ENCODE results near the gene TCHH.
"Not testable (repeated sequence)": the region's sequence is repeated elsewhere in the genome, so short reads cannot be mapped to it uniquely, and the experiment has no call there.

TCHH gene, protein sequence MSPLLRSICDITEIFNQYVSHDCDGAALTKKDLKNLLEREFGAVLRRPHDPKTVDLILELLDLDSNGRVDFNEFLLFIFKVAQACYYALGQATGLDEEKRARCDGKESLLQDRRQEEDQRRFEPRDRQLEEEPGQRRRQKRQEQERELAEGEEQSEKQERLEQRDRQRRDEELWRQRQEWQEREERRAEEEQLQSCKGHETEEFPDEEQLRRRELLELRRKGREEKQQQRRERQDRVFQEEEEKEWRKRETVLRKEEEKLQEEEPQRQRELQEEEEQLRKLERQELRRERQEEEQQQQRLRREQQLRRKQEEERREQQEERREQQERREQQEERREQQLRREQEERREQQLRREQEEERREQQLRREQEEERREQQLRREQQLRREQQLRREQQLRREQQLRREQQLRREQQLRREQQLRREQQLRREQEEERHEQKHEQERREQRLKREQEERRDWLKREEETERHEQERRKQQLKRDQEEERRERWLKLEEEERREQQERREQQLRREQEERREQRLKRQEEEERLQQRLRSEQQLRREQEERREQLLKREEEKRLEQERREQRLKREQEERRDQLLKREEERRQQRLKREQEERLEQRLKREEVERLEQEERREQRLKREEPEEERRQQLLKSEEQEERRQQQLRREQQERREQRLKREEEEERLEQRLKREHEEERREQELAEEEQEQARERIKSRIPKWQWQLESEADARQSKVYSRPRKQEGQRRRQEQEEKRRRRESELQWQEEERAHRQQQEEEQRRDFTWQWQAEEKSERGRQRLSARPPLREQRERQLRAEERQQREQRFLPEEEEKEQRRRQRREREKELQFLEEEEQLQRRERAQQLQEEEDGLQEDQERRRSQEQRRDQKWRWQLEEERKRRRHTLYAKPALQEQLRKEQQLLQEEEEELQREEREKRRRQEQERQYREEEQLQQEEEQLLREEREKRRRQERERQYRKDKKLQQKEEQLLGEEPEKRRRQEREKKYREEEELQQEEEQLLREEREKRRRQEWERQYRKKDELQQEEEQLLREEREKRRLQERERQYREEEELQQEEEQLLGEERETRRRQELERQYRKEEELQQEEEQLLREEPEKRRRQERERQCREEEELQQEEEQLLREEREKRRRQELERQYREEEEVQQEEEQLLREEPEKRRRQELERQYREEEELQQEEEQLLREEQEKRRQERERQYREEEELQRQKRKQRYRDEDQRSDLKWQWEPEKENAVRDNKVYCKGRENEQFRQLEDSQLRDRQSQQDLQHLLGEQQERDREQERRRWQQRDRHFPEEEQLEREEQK (N-terminal part only)

DNA sequence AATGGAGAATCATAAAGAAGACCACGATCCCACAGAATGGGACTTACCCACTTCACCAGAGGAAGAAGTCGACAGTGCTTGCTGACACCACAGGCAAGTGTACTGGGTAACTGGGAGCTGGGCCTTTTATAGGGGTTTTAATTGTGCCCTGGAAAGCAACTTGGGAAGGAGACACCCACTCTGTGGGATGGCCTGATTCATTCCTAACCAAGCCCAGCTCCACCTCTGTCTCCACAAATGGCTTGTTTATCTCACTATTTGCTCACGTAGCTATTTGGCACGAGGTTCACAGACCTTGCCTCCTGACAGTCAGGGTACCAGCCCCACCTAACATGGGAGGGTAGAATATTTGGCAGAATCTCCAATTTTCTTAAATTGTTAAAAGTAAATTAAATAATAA, at the start of gene TCHH:
Gene TCHH (minus strand): TSS at position 101 of the 400 bp plus-strand sequence. CDS start 1,364 bp downstream, outside the sequence.
- no peak for DNase-seq (ENCODE audit: low read depth in 2 of 2)

GRCh38 chr1:152164517-152165136, 49.4 kb upstream of the TCHH start:
- no peak for DNase-seq (ENCODE audit: low read depth in 2 of 2)

DNA sequence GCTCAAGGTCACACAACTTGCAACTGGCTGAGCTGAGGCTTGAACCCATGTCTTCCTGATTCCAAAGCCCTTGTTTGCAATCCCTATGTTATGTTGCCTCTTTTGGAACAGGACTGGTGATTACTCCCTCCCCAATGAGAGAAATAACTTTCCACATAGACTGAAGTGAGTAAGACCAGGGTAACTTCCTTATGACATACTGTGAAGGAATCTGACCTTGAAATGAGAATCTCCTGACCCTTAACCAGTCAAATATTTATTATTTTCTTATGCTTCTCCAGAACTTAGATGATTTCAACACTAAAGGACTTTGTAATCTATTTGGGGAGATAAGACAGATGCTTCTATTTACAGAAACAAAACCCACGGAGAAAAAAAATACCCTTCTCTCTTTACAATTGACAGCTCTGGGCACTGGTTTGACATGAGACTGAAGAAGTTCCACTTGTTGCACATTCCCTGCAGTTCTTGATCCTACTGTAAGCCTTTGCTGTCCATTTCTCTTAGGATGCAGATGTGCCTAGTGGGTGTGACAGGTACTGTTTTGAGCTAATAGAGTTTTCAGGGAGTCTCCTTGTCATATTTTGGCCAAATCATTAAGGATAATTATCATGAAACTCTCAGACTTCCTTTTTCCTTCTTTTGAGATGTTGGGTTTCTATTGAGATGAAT, 47.7 kb upstream of the TCHH start:
- no peak for DNase-seq (ENCODE audit: low read depth in 2 of 2)

- no peak for DNase-seq (ENCODE audit: low read depth in 2 of 2)
Observed at GRCh38 chr1:152160576-152160975, 45.3 kb upstream of the TCHH start.

DNA sequence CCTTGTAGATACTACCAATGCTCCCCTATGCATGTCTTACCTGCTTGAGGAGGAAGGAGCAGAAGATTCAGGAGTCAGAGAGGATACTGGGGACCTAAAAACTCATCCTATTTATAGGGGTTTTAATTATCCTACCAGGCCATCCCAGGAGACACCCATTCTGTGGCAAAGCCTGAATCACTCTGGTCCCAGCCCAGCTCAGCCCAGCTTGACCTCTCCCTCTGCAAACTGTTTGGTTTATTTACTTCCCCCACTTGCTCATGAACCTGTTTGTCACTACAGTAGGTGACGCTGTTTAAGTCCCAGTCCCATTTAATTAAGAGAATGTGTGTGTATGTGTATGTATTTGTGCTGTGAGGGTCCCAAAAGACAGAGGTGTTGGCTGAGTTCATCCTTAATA, 43.9 kb upstream of the TCHH start, which contains the start of gene RPTN:
Gene RPTN (minus strand): TSS at position 85 of the 400 bp plus-strand sequence. CDS start 1,339 bp downstream, outside the sequence.
- no peak for DNase-seq (ENCODE audit: low read depth in 2 of 2)

DNA sequence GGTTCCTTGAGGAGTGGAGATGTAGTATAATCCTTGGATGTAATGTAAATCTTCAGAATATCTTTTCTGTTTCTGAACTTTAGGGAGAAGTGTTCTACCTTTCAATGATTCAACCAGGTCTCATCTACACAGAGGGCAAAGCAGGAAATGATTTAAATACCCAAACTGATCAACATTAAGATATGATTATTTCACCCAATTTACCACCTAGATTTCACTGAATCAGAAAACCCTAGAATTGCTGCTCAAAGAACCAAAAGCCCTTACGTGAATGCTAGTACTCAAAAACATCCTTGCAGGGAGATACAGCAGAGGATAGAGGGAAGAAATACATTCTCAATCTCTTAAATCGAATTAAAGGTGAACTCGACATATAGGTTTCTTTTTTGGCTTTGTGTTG, 38.8 kb upstream of the TCHH start:
- no peak for DNase-seq (ENCODE audit: low read depth in 2 of 2)

DNA sequence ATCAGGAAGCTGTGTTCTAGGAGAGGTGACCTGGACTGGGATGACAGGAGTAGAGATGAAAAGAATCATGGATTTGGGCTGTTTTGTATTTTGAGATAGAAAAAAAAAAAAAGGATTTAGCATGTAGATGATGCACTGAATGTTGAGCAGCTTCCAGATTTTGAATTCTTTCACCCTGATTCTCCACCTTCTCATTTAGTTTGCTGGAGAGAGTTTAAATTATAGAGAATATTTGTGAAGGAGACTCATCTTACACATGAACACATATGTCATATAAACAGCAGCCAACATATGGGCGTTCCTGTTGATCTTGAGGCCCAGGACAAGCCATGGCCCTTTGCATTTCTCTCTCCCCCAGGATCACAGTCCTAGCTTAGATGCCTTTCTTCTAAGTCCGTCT, 36.4 kb upstream of the TCHH start:
- no peak for DNase-seq (ENCODE audit: low read depth in 2 of 2)

DNA sequence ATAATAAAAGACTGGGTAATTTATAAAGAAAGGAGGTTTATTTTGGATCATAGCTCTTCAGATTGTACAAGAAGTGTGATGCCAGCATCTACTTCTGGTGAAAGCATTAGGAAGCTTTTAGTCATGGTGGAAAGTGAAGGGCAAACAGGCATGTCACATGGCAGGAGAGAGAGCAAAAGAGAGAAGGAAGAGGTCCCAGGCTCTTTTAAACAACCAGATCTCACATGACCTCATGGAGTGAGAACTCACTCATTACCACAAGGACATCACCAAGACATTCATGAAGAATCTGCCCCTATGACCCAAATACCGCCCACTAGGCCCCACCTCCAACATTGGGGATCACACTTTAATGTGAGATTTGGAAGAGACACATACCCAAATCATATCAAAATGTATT, 33.7 kb upstream of the TCHH start:
- no peak for DNase-seq (ENCODE audit: low read depth in 2 of 2)

DNA sequence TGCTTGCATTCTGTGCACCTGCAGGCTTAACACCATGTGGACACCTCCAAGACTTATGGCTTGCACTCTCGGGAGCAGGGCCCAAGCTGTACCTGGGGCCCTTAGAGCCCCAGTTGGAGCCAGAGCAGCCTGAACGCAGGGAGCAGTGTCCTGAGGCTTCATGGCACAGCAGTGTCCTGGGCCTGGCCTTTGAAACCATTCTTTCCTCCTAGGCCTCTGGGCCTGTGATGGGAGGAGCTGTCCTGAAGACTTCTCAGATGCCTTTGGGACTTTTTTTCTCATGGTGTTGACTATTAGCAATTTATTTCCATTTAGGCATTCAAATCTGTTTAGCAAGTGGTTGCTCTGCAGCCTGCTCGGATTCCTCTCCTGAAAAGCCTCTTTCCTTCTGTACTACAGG, 32.8 kb upstream of the TCHH start:
- DNase-seq (ENCODE audit: low read depth in 2 of 2) = no peak

- DNase-seq (ENCODE audit: low read depth in 2 of 2) = no peak
Observed at GRCh38 chr1:152145769-152146168, 30.5 kb upstream of the TCHH start.

DNA sequence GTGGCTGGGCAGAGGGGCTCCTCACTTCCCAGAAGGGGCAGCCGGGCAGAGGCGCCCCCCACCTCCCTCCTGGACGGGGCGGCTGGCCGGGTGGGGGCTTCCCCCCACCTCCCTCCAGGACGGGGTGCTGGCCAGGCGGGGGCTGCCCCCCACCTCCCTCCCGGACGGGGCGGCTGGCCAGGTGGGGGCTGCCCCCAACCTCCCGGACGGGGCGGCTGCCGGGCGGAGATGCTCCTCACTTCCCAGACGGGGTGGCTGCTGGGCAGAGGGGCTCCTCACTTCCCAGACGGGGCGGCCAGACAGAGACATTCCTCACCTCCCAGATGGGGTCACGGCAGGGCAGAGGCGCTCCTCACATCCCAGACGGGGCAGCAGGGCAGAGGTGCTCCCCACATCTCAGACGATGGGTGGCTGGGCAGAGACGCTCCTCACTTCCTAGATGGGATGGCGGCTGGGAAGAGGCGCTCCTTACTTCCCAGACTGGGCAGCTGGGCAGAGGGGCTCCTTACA, 29.5 kb upstream of the TCHH start:
- DNase-seq (ENCODE audit: low read depth in 2 of 2) = not testable (repeated sequence)

GRCh38 chr1:152143150-152143887, 28.1 kb upstream of the TCHH start:
- DNase-seq (ENCODE audit: low read depth in 2 of 2) = no peak

DNA sequence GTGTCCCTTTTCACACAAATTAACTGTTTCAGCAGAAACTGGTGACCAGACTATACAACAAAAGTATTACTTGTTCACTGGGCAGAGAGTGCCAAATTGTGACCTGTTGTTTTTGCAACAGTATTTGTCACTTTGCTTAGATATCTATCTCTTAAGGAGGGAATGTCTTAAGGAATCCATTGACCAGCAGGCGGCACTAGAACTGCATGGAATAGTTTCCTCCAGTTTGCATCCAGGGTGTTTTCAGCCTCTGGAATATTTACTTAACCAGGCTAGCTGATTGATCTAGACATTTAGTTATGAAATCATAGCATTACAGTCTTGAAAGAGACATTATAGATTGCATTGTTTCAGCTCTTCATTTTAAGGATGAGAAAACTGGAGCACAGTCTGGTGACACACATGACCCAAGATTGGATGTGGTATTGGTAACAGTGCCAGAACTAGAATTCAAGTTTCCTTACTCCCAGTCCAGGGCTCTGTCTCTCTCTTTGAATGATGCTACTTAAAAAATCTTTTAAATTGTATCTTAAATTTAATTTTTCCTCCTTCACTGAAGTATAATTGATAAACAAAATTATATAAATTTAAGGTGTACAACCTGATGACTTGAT, 26.8 kb upstream of the TCHH start:
- no peak for DNase-seq (ENCODE audit: low read depth in 2 of 2)

- DNase-seq (ENCODE audit: low read depth in 2 of 2) = no peak
Observed at GRCh38 chr1:152137215-152137614, 22.0 kb upstream of the TCHH start.

- DNase-seq (ENCODE audit: low read depth in 2 of 2) = no peak
Observed at GRCh38 chr1:152130186-152130585, 14.9 kb upstream of the TCHH start.

GRCh38 chr1:152127673-152128072, 12.4 kb upstream of the TCHH start:
- DNase-seq (ENCODE audit: low read depth in 2 of 2) = no peak

- DNase-seq (ENCODE audit: low read depth in 2 of 2) = no peak
Observed at GRCh38 chr1:152125834-152126443, 10.7 kb upstream of the TCHH start.

GRCh38 chr1:152118915-152119314, 3.7 kb upstream of the TCHH start:
- no peak for DNase-seq (ENCODE audit: low read depth in 2 of 2)

DNA sequence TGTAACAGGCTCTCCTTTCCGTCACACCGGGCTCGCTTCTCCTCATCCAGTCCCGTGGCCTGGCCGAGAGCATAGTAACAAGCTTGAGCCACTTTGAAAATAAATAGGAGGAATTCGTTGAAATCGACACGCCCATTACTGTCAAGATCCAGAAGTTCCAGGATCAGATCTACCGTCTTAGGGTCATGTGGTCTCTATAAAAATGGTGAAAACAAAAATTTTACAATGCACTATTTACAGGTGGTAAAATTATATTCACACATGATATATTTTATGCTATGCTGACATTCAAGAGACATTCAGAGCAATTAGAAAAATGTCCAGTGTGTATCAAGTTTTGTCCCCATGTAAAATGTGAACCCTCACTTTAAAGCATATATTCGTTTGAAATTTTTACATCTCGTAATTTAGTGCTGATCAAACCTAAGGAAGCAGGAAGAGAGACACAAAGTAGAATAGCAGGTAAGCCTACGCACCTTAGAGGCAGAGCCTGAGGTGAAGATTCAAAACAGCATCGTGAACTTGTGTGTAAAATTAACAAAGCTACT, 2.3 kb downstream of the TCHH start:
- no peak for DNase-seq (ENCODE audit: low read depth in 2 of 2)

All from stimulated activated CD8-positive, alpha-beta memory T cell treated with anti-CD3 and anti-CD28 coated beads, Interleukin-15, amount 100 ng/mL, for 4 hours (primary cell).